Choroid plexus epithelial cell (primary cell): ENCODE data around the gene MSMO1.
"Not testable (repeated sequence)": the region's sequence is repeated elsewhere in the genome, so short reads cannot be mapped to it uniquely, and the experiment has no call there.

ENCODE experiments used
- DNase-seq: peaks from one replicate; pipeline ENCODE4 v3.0.0-alpha.2; 2010; ENCODE audit warnings: low read depth
- H3K4me3 ChIP-seq: 2 replicates; pipeline ENCODE4 v1.5.1; 2011; ENCODE audit warnings: low read depth, mild to moderate bottlenecking, control low read depth, low read length, moderate library complexity
- TF ChIP-seq, protein P1 (sequence below): conservative IDR thresholded peaks from 2 replicates; pipeline ENCODE4 v1.5.1; 2011; ENCODE audit warnings: low read depth, mild to moderate bottlenecking, control low read depth, inconsistent platforms, low read length, moderate library complexity

MSMO1 gene

GRCh38 chr4:165331823-165332222, 4.4 kb downstream of the MSMO1 start:
- DNase-seq: no peak
- H3K4me3 ChIP-seq: peak overlapping the region; percentile 33
- TF ChIP-seq, protein P1, sequence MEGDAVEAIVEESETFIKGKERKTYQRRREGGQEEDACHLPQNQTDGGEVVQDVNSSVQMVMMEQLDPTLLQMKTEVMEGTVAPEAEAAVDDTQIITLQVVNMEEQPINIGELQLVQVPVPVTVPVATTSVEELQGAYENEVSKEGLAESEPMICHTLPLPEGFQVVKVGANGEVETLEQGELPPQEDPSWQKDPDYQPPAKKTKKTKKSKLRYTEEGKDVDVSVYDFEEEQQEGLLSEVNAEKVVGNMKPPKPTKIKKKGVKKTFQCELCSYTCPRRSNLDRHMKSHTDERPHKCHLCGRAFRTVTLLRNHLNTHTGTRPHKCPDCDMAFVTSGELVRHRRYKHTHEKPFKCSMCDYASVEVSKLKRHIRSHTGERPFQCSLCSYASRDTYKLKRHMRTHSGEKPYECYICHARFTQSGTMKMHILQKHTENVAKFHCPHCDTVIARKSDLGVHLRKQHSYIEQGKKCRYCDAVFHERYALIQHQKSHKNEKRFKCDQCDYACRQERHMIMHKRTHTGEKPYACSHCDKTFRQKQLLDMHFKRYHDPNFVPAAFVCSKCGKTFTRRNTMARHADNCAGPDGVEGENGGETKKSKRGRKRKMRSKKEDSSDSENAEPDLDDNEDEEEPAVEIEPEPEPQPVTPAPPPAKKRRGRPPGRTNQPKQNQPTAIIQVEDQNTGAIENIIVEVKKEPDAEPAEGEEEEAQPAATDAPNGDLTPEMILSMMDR: no peak

DNA sequence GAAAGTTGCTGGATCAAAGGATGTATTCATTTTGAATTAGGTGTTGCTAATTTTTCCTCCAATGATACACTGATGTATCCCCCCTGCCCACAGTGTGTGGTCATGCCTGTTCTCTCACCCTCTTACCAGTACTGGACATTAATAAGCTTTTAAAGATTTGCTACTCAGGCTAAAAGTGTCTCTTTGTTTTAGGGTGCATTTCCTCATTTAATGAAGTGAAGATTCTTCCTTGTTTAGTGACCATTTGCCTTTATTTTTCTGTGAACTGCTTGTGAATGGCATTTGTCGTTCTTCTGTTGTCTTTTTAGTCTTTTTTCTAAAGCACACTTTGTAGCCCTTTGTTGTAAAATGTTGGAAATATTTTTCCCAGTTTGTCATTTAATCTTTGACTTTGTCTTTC, 5.0 kb downstream of the MSMO1 start:
- TF ChIP-seq, protein P1: no peak
- H3K4me3 ChIP-seq: no peak overlapping the region
- no peak for DNase-seq

GRCh38 chr4:165335163-165335703, 7.8 kb downstream of the MSMO1 start:
- TF ChIP-seq, protein P1: no peak
- no peak for DNase-seq
- no peak overlapping the region for H3K4me3 ChIP-seq

DNA sequence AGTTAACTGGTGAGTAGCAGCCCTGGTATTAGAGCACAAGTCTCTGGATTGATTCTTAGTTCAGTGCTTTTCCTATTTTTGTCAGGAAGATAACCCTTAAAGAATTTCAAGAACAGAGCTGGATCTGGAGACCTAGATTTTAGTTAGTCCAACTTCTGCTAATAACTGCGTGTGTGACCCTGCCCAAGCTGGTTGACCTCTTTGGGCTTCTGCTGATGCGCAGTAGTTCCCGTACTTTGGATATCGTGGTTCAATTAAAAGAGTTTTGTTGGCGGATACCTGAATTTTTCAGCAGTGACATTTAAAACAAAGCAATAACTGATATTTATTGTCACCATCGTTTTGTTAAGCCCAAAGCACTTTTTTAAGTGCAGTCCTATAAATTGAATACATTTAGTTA, 9.3 kb downstream of the MSMO1 start:
- TF ChIP-seq, protein P1: no peak
- H3K4me3 ChIP-seq: no peak overlapping the region
- no peak for DNase-seq

DNA sequence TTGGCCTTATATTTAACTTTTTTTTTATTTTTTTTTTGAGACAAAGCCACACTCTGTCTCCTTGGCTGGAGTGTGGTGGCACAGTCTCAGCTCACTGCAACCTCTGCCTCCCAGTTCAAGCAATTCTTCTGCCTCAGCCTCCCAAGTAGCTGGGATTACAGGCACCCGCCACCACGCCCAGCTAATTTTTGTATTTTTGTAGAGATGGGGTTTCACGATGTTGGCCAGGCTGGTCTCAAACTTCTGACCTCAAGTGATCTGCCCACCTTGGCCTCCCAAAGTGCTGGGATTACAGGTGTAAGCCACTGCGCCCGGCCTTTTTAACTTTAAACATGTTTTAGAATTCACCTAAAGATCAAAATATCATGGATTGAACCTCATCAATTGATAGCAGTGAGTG, 14.9 kb downstream of the MSMO1 start:
- DNase-seq, H3K4me3 ChIP-seq: not testable (repeated sequence)

DNA sequence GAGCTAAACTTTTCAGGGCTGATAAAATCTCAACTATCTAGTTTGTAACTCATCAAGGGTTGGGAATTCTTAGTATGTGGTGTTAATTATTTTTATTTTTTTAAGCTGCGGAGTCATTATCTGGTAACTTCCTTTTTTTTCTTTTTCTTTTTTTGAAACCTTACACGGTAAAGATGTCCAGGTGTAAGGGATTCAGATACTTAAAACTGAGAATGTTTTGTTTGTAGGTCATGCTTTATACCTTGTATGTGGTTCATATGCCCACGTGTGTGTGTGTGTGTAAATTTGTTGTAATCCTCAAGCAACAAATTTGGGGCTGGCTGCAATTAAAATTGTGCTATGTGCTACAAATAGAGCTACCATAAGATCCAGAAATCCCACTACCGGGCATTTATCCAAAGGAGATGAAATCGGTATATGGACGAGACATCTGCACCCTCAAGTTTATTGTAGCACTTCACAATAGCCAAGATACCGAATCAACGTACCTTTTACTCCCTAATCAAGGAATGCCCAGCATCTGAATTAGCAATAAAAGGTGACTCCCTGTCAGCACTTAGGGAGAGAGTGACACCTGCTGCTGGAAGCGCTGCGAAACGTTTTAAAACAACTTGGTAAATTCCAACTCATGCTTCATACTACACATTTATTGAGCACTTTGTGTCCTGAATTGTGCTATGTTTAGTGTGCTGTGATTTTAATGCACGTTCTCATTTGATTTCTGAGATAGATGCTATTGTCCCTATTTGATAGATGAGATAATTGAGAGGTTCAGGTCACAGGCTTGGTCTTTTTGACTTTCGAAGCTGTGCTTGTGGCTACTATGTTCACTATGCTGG, 16.1 kb downstream of the MSMO1 start:
- no peak for DNase-seq
- H3K4me3 ChIP-seq: no peak overlapping the region
- TF ChIP-seq, protein P1: peak; percentile 15

DNA sequence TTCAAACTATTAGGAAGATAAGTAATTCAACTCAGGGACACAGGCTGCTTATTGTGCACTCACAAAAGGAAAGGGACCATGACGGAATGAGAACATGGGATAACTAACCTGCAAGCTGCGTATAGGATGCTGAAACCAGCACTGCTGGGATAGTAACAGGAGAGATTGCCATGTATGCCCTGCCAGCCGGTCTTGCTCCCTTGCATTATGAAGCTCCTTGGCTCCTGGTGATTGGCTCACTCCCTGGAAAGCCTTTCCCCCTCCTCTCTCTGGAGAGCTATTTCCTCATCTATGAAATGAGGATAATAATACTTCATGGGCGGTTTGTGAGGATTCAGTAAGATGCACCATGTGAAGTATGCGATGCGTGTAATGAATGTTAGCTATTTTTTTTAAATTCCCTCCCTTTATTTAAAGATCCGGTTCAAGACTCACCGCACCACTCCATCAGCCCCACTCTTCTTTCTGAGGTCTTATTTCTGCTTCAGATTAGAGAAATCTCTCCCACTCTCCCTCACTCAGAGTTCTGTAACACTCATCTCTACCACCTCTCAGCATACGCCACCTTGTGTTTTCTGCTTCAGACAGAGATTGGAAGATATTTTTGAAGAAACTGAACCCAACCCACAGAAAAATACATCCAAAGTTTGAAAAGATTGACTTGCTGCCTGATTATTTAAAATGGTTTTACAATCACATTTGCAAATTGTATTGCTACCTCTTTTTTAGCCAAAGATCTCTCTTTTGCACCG, 18.4 kb downstream of the MSMO1 start:
- no peak overlapping the region for H3K4me3 ChIP-seq
- TF ChIP-seq, protein P1: no peak
- DNase-seq: no peak
